Spleen (tissue), 11 donors: ENCODE results near the gene PHACTR1. TPM values are rescaled to one million over a fixed set of nuclear protein-coding genes. Genes with fewer than 3 reads are reported as not detected.

ENCODE experiments used
- DNase-seq: peaks from one replicate; pipeline ENCODE4 v3.0.0-alpha.2; 2020
- H3K27ac ChIP-seq, 8 donors: fragments of 200-600 bp; sonication (generic) in 7 of 8; 1 replicate in 4 of 8; 2 replicates in 4 of 8; pipeline versions ENCODE4 v1.5.0 to v1.8.0; 2016 to 2021; ENCODE audit warnings: inconsistent platforms in 4 of 8, mild to moderate bottlenecking in 4 of 8, moderate library complexity in 1 of 8
- H3K27me3 ChIP-seq, 7 donors: fragments of 200-600 bp; sonication (generic) in 6 of 7; replicated peaks in 1 of 7; 1 replicate in 4 of 7; 2 replicates in 3 of 7; pipeline versions ENCODE4 v1.5.0 to v1.8.0; 2016 to 2021; ENCODE audit warnings: inconsistent platforms in 3 of 7, mild to moderate bottlenecking in 1 of 7
- H3K36me3 ChIP-seq, 6 donors: fragments of 200-600 bp; sonication (generic) in 5 of 6; 1 replicate in 4 of 6; 2 replicates in 2 of 6; pipeline versions ENCODE4 v1.5.0 to v1.8.0; 2016 to 2021; ENCODE audit warnings: inconsistent platforms in 2 of 6
- H3K4me1 ChIP-seq, 6 donors: fragments of 200-600 bp; sonication (generic) in 5 of 6; 1 replicate in 3 of 6; 2 replicates in 3 of 6; pipeline versions ENCODE4 v1.5.0 to v1.8.0; 2016 to 2021; ENCODE audit warnings: inconsistent platforms in 3 of 6
- H3K4me3 ChIP-seq, 8 donors: fragments of 200-600 bp; sonication (generic) in 7 of 8; 1 replicate in 4 of 8; 2 replicates in 4 of 8; pipeline versions ENCODE4 v1.5.0 to v1.8.0; 2016 to 2021; ENCODE audit warnings: inconsistent platforms in 4 of 8, mild to moderate bottlenecking in 4 of 8, moderate library complexity in 2 of 8
- H3K9me3 ChIP-seq, 8 donors: fragments of 200-600 bp; sonication (generic) in 7 of 8; 1 replicate in 4 of 8; 2 replicates in 4 of 8; pipeline versions ENCODE4 v1.5.0 to v1.8.0; 2016 to 2021; ENCODE audit warnings: inconsistent platforms in 4 of 8
- CTCF ChIP-seq, 11 experiments: fragments of 200-600 bp in 7 of 11; fragments of 450-650 bp in 4 of 11; sonication (generic) in 4 of 11; IDR thresholded peaks in 8 of 11; conservative IDR thresholded peaks in 3 of 11; 1 replicate in 7 of 11; 2 replicates in 4 of 11; pipeline versions ENCODE4 v1.4.0 to v1.8.0; 2016 to 2021; ENCODE audit warnings: antibody characterized with exemption in 11 of 11, inconsistent platforms in 4 of 11, mild to moderate bottlenecking in 1 of 11
- POLR2A ChIP-seq, 3 donors: fragments of 450-650 bp; IDR thresholded peaks; one replicate each; pipeline ENCODE4 v1.5.1; 2017; ENCODE audit warnings: antibody characterized with exemption in 3 of 3, mild to moderate bottlenecking in 1 of 3
- POLR2AphosphoS5 ChIP-seq, 3 donors: sonication (generic); formaldehyde crosslinking; IDR thresholded peaks; one replicate each; pipeline ENCODE4 v1.5.1; 2017; ENCODE audit warnings: antibody characterized with exemption in 3 of 3
- WGBS, 5 donors: extraction: QIAGEN DNeasy Blood & Tissue Kit in 3 of 5; methylation state at CpG; one replicate each; pipeline versions ENCODE4 v1.1.5 to v1.1.7; 2013 to 2018; 5-methylcytosine and 5-hydroxymethylcytosine counted together
- intact Hi-C: fragments of 100-400 bp; cut with DNase I; formaldehyde crosslinking; loops from one replicate; pipeline ENCODE4 v1.15.0; 2023; ENCODE audit warnings: low total_unique reads
- polyA plus RNA-seq, 3 donors: library from polyadenylated mRNA; stranded (reverse); fragments of 200-250 nt; gene quantifications; one replicate each; pipeline ENCODE4 v1.2.1, GENCODE V29; 2013
- total RNA-seq, 7 donors: library from RNA; depleted of rRNA in 3 of 7; stranded (reverse); fragments of >200 nt in 3 of 7; fragmentation: NEBNext Ultra II Directional in 4 of 7; extraction: Animal tissue kit (Norgen Biotek cat#: 25700) in 4 of 7; gene quantifications; one replicate each; pipeline versions ENCODE4 v1.1.0 to v1.2.1, GENCODE V29; 2016 to 2021
- donor health status: healthy with polysubstance abuse.
- donor health status: DM: no; HTN: no; CAD: no; lungs with moderate emphysema.
- donor health status: DM: no; HTN: no; CAD: no.
- donor health status: Bipolar disorder and iron deficiency.
- donor health status: healthy.
- donor health status: DM: no; HTN: no; CAD: no.
- donor health status: DM: yes; HTN: yes; CAD: no.

Gene PHACTR1
- total and polyA plus RNA-seq, 10 donors = 8.5 to 45.3 (median 30.8) TPM

GRCh38 chr6:12977806-12978205, 261.2 kb downstream of the PHACTR1 start:
- Histone ChIP-seq H3K27ac (no peak overlapping the region), H3K4me1 (no peaks in the 10 kb centered on the region), H3K27me3 (no peaks in the 10 kb centered on the region), H3K36me3 (no peaks in the 10 kb centered on the region), H3K9me3 (peaks cover 0 to 9% (median 7%) of the 10 kb centered on the region in 8 donors), H3K4me3 (no peak overlapping the region)
- TF ChIP-seq POLR2AphosphoS5 (IDR thresholded peaks at IDR 0.05) (no peak), CTCF (IDR thresholded peaks at IDR 0.05 in 8 of 11, conservative IDR thresholded peaks at IDR 0.05 in 3 of 11) (no peak), POLR2A (IDR thresholded peaks at IDR 0.05) (no peak)
- no peak for DNase-seq
- intact Hi-C loops = no loop called here
- WGBS, 5 donors = 69 to 82% (median 76%) methylated on average over 4 of the region's 4 CpGs

- WGBS, 5 donors = 91 to 95% (median 93%) methylated on average over 4 of the region's 4 CpGs
- intact Hi-C loops = no loop called here
- H3K27me3 ChIP-seq = no peaks in the 10 kb centered on the region
- DNase-seq = no peak
- no peaks in the 10 kb centered on the region for H3K4me1 ChIP-seq
- H3K27ac ChIP-seq = no peak overlapping the region
- no peak overlapping the region for H3K4me3 ChIP-seq
- TF ChIP-seq POLR2AphosphoS5 (IDR thresholded peaks at IDR 0.05) (no peak), CTCF (IDR thresholded peaks at IDR 0.05 in 8 of 11, conservative IDR thresholded peaks at IDR 0.05 in 3 of 11) (no peak), POLR2A (IDR thresholded peaks at IDR 0.05) (no peak)
- H3K9me3 ChIP-seq = peaks cover 0 to 9% (median 7%) of the 10 kb centered on the region in 8 donors
- no peaks in the 10 kb centered on the region for H3K36me3 ChIP-seq
Observed at GRCh38 chr6:12980741-12981140, 264.2 kb downstream of the PHACTR1 start.

- Histone ChIP-seq H3K4me1 (no peaks in the 10 kb centered on the region), H3K9me3 (peaks cover 0 to 9% (median 7%) of the 10 kb centered on the region in 8 donors), H3K36me3 (no peaks in the 10 kb centered on the region), H3K27ac (no peak overlapping the region), H3K27me3 (no peaks in the 10 kb centered on the region), H3K4me3 (no peak overlapping the region)
- WGBS, 5 donors = 69 to 83% (median 75%) methylated on average over 2 of the region's 2 CpGs
- DNase-seq = no peak
- no peak for TF ChIP-seq POLR2A (IDR thresholded peaks at IDR 0.05)
- no peak for TF ChIP-seq CTCF (IDR thresholded peaks at IDR 0.05 in 8 of 11, conservative IDR thresholded peaks at IDR 0.05 in 3 of 11)
- no peak for TF ChIP-seq POLR2AphosphoS5 (IDR thresholded peaks at IDR 0.05)
- intact Hi-C loops = no loop called here
Observed at GRCh38 chr6:12984776-12985175, 268.2 kb downstream of the PHACTR1 start.

- no peaks in the 10 kb centered on the region for H3K4me1 ChIP-seq
- H3K36me3 ChIP-seq = no peaks in the 10 kb centered on the region
- no peak for TF ChIP-seq POLR2A (IDR thresholded peaks at IDR 0.05)
- TF ChIP-seq CTCF (IDR thresholded peaks at IDR 0.05 in 8 of 11, conservative IDR thresholded peaks at IDR 0.05 in 3 of 11) = no peak
- TF ChIP-seq POLR2AphosphoS5 (IDR thresholded peaks at IDR 0.05) = no peak
- H3K9me3 ChIP-seq = peaks cover 0 to 4% (median 0%) of the 10 kb centered on the region in 8 donors
- H3K4me3 ChIP-seq = no peak overlapping the region
- no peaks in the 10 kb centered on the region for H3K27me3 ChIP-seq
- H3K27ac ChIP-seq = no peak overlapping the region
- intact Hi-C loops = no loop called here
- DNase-seq = no peak
Observed at GRCh38 chr6:12987783-12988182, 271.2 kb downstream of the PHACTR1 start.
